NOMO-1 treated with dmso at 0.1 percent for 144 hours (cell line): ENCODE data around the gene JPT2.

Source experiments
- DNase-seq: peaks from one replicate; lab custom pipeline; 2025; ENCODE audit not compliant: unreplicated experiment; lab: John Stamatoyannopoulos, UW

JPT2 gene

GRCh38 chr16:1677942-1678499 is at the start of gene JPT2:
Gene JPT2, plus strand, starts transcription at chr16:1678279. Its CDS starts 34 bp downstream, at chr16:1678313.
- DNase-seq = peak; percentile 96

GRCh38 chr16:1630450-1631213 is 47.4 kb upstream of the JPT2 start:
- no peak for DNase-seq

- DNase-seq = no peak
These were observed 46.8 kb upstream of the JPT2 start for GRCh38 chr16:1631230-1631629.

GRCh38 chr16:1631931-1632637 is 46.0 kb upstream of the JPT2 start:
- DNase-seq = no peak

- DNase-seq = no peak
These were observed 45.5 kb upstream of the JPT2 start for GRCh38 chr16:1632638-1632970.

GRCh38 chr16:1633310-1633709 is 44.8 kb upstream of the JPT2 start:
- DNase-seq = no peak

- DNase-seq = no peak
These were observed 43.5 kb upstream of the JPT2 start for GRCh38 chr16:1634541-1634940.

- no peak for DNase-seq
These were observed 43.0 kb upstream of the JPT2 start for GRCh38 chr16:1635070-1635469.

- no peak for DNase-seq
These were observed 40.6 kb upstream of the JPT2 start for GRCh38 chr16:1637526-1637925.

GRCh38 chr16:1638757-1639156 is 39.3 kb upstream of the JPT2 start:
- no peak for DNase-seq

- no peak for DNase-seq
These were observed 38.8 kb upstream of the JPT2 start for GRCh38 chr16:1639282-1639681.

GRCh38 chr16:1639860-1640259 is 38.2 kb upstream of the JPT2 start:
- no peak for DNase-seq

- DNase-seq = no peak
These were observed 37.7 kb upstream of the JPT2 start for GRCh38 chr16:1640261-1640941.

- DNase-seq = no peak
These were observed 36.8 kb upstream of the JPT2 start for GRCh38 chr16:1641261-1641660.

- DNase-seq = no peak
These were observed 35.9 kb upstream of the JPT2 start for GRCh38 chr16:1642148-1642547.

GRCh38 chr16:1642753-1643152 is 35.3 kb upstream of the JPT2 start:
- no peak for DNase-seq

- DNase-seq = no peak
These were observed 34.6 kb upstream of the JPT2 start for GRCh38 chr16:1643521-1643920.

- no peak for DNase-seq
These were observed 32.1 kb upstream of the JPT2 start for GRCh38 chr16:1645914-1646525.

GRCh38 chr16:1647856-1648255 is 30.2 kb upstream of the JPT2 start:
- peak; percentile 32 for DNase-seq

GRCh38 chr16:1650131-1650530 is 27.9 kb upstream of the JPT2 start:
- no peak for DNase-seq
